Loucy (cell line): ENCODE measurements around the gene RERE.

Experiments used
- CTCF ChIP-seq: fragments of 200-600 bp; sonication (generic); conservative IDR thresholded peaks from 2 replicates; pipeline ENCODE4 v1.5.1; 2014; ENCODE audit warnings: mild to moderate bottlenecking, antibody characterized with exemption, low read length
- EZH2phosphoT487 ChIP-seq: fragments of 200-600 bp; IDR thresholded peaks from 2 replicates; pipeline ENCODE4 v1.6.1; 2018; ENCODE audit warnings: antibody characterized with exemption, mild to moderate bottlenecking, moderate library complexity, borderline replicate concordance

- no peak for TF ChIP-seq CTCF
- no peak for TF ChIP-seq EZH2phosphoT487
Measured at GRCh38 chr1:8468751-8469150, 348.7 kb downstream of the RERE start.
